ENCODE measurements around the gene BPIFA2.
"Not testable (repeated sequence)": the region's sequence is repeated elsewhere in the genome, so short reads cannot be mapped to it uniquely, and the experiment has no call there.

BPIFA2 gene

DNA sequence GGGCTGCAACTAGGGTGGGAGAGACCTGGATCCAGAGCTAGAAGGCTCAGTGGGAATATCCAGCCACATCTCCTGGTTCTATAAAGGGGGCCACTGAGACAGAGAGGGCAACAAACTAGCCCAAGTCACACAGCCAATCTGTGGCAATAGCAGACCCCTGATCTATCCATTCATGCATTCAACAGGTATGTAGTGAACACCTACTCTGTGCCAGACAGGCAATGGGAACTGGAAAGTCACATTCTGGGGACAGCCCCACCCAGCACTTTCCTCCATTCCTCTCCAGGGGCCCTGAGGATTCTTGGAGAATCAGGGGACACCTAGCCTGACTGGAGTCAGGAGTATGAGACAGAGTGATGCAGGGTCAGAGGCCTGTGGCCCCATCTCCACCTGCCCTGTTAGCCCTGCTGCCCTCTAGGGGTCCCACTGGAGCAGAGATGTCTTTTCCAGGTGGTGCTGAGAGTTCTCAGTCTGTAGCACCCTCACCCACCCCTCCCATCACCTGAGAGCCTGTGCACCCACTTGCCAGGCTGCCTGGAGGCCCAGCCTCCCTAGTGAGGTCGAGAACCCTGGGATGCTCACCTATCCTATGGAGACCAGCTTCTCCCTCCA, 13.6 kb downstream of the BPIFA2 start:
- Histone ChIP-seq H3K4me3 (ENCODE audit: low read depth, low read length) (no peak overlapping the region), H3K9me3 (no peaks in the 10 kb centered on the region), H3K36me3 (no peaks in the 10 kb centered on the region), H3K4me1 (peaks cover 3% of the 10 kb centered on the region; the same call in 1 of the 2 replicates), H3K27me3 (no peaks in the 10 kb centered on the region)
- TF ChIP-seq, protein P1, sequence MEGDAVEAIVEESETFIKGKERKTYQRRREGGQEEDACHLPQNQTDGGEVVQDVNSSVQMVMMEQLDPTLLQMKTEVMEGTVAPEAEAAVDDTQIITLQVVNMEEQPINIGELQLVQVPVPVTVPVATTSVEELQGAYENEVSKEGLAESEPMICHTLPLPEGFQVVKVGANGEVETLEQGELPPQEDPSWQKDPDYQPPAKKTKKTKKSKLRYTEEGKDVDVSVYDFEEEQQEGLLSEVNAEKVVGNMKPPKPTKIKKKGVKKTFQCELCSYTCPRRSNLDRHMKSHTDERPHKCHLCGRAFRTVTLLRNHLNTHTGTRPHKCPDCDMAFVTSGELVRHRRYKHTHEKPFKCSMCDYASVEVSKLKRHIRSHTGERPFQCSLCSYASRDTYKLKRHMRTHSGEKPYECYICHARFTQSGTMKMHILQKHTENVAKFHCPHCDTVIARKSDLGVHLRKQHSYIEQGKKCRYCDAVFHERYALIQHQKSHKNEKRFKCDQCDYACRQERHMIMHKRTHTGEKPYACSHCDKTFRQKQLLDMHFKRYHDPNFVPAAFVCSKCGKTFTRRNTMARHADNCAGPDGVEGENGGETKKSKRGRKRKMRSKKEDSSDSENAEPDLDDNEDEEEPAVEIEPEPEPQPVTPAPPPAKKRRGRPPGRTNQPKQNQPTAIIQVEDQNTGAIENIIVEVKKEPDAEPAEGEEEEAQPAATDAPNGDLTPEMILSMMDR (IDR thresholded peaks at IDR 0.05; ENCODE audit: low read depth, low read length) = no peak
- DNase-seq = no peak

DNA sequence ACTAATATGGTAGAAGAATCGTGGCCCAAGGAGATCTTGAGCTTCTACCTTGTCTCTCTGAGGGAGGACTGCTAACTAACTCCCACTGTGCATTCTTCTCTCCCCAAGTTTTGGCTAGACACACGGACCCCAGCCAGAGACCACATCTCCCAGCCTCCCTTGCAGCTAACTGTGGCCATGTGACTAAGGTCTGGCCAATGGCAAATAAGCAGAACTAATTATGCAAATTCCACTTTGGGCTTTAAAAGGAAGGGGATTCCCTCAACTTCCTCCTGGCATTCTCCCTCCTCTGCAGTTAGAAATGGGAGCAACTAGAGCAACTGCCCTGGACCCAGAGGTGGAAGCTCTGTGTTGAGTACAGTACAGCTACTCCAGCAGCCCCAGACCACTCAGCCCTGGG, 15.4 kb downstream of the BPIFA2 start:
- no peaks in the 10 kb centered on the region for H3K27me3 ChIP-seq
- no peaks in the 10 kb centered on the region for H3K36me3 ChIP-seq
- no peak overlapping the region for H3K4me3 ChIP-seq (ENCODE audit: low read depth, low read length)
- TF ChIP-seq, protein P1 (IDR thresholded peaks at IDR 0.05; ENCODE audit: low read depth, low read length) = no peak
- DNase-seq = no peak
- no peaks in the 10 kb centered on the region for H3K4me1 ChIP-seq
- no peaks in the 10 kb centered on the region for H3K9me3 ChIP-seq

DNA sequence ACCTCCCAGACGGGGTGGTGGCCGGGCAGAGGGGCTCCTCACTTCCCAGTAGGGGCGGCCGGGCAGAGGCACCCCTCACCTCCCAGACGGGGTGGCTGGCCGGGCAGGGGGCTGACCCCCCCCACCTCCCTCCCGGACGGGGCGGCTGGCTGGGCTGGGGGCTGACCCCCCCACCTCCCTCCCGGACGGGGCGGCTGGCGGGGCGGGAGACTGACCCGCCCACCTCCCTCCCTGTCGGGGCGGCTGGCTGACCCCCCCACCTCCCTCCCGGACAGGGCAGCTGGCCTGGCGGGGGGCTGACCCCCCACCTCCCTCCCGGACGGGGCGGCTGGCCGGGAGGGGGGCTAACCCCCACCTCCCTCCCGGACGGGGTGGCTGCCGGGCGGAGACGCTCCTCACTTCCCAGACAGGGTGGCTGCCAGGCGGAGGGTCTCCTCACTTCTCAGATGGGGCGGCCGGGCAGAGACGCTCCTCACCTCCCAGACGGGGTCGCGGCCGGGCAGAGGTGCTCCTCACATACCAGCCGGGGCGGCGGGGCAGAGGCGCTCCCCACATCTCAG, 17.2 kb downstream of the BPIFA2 start:
- H3K36me3 ChIP-seq; H3K4me3 ChIP-seq (ENCODE audit: low read depth, low read length); H3K27me3 ChIP-seq; DNase-seq; H3K9me3 ChIP-seq; H3K4me1 ChIP-seq: not testable (repeated sequence)

DNA sequence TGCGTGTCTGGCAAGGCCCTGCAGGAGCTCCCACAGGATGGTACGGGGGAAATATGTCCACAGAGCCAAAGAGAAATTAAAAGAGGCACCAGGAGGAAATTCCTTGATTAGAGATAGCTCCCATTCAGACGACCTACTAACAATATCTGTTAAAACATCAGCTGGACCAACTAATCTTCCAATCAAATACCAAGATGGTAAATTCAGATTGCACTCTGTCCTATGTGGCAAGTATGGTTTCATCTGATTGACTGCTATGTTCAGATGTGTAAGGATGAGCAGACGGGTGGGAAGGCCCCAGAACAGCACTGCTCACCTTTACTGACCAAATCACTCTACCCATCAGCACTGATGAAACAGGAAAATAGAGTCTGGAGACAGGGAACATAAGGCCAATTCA, 19.5 kb downstream of the BPIFA2 start:
- H3K4me3 ChIP-seq (ENCODE audit: low read depth, low read length) = no peak overlapping the region
- no peaks in the 10 kb centered on the region for H3K36me3 ChIP-seq
- DNase-seq = no peak
- TF ChIP-seq, protein P1 (IDR thresholded peaks at IDR 0.05; ENCODE audit: low read depth, low read length) = no peak
- H3K9me3 ChIP-seq = no peaks in the 10 kb centered on the region
- peaks cover 10% of the 10 kb centered on the region for H3K27me3 ChIP-seq
- H3K4me1 ChIP-seq = no peaks in the 10 kb centered on the region

DNA sequence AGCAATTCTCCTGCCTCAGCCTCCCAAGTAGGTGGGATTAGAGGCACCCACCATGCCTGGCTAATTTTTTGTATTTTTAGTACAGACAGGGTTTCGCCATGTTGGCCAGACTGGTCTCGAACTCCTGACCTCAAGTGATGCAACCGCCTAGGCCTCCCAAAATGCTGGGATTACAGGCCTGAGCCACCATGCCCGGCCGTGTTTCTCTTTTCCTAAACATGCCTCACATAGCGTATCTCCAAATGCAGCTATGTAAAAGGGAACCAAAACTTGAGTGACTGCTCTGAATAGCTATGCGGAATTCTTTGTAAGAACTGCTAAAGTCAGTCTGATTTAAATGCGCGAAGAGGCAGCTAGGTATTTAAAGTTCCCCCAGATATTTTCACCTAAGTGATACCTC, 20.5 kb downstream of the BPIFA2 start:
- Histone ChIP-seq H3K4me1 (no peaks in the 10 kb centered on the region), H3K36me3 (no peaks in the 10 kb centered on the region), H3K9me3 (no peaks in the 10 kb centered on the region), H3K4me3 (ENCODE audit: low read depth, low read length) (no peak overlapping the region), H3K27me3 (peaks cover 10% of the 10 kb centered on the region)
- no peak for DNase-seq
- TF ChIP-seq, protein P1 (IDR thresholded peaks at IDR 0.05; ENCODE audit: low read depth, low read length) = no peak

DNA sequence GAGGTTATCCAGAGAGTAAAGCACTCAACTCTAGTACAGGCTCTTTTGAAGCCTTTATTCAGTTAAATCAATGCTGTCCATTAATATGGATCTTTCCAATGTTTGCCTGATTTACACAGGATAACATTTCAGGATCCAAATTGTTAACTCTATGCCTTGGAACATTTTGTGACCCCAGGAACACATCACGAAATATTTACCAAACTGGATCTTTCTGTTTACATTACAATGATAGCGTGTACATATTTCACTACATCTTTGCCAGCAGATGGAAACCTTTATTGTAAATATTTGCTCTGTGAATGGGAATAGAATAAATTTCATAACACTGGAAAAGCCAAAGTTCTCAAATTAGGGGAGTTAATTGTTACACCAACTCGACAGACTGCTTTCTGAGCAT, 23.5 kb downstream of the BPIFA2 start:
- H3K4me1 ChIP-seq = no peaks in the 10 kb centered on the region
- no peak overlapping the region for H3K4me3 ChIP-seq (ENCODE audit: low read depth, low read length)
- TF ChIP-seq, protein P1 (IDR thresholded peaks at IDR 0.05; ENCODE audit: low read depth, low read length) = no peak
- no peaks in the 10 kb centered on the region for H3K9me3 ChIP-seq
- H3K27me3 ChIP-seq = peaks cover 19% of the 10 kb centered on the region
- H3K36me3 ChIP-seq = no peaks in the 10 kb centered on the region
- DNase-seq = no peak

All from BE2C (cell line).